GM10266 (cell line): ENCODE measurements around the gene BASP1.
A peak's percentile ranks its signal among the peaks of the same experiment; 100 is the strongest.
"Not testable (repeated sequence)": the region's sequence is repeated elsewhere in the genome, so short reads cannot be mapped to it uniquely, and the experiment has no call there.

Experiments
- DNase-seq: peaks from one replicate; pipeline ENCODE4 v3.0.0; 2012; ENCODE audit errors: extremely low spot score
- CTCF ChIP-seq: IDR thresholded peaks from 2 replicates; pipeline ENCODE4 v1.5.1; 2012; ENCODE audit warnings: mild to moderate bottlenecking, low read depth; ENCODE audit not compliant: control insufficient read depth, insufficient read depth; ENCODE audit errors: missing control alignments

BASP1 gene

GRCh38 chr5:17186256-17186655, 31.2 kb upstream of the BASP1 start:
- no peak for TF ChIP-seq CTCF
- DNase-seq = no peak

DNA sequence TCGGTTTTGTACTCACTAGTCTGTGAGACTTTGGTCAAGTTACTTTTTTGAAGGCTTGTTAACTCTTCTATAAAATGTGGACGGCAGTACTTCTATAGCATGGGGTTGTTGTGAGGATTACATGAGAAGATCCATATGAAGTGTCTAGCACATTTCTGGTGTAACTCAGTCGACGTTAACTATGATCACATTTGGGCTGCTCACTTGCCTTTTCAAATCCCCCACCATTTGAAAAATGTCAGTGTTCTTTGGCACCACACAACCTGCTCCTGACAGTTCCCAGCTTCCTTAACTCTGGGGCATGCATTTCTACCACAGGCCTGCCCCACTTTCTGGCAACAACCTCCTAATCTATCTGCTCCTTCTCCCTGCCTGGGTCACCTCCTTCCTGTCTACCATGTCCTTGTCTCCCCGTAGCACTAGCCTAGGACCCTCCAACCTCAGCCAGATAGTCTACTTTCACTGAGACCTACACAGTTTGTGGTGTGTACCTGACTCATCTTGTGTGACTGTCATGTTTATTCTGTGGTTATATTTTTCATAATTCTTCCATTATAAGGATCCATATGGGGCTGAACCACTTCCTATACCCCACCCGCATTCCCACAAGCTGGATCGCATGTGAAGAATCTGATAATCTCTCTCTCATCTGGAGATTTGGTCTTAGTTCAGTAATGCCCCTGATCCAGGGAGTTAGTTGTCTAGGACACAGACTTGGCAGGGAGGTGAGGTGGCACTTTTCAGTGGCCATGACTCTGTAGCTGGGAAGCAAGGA, 30.2 kb upstream of the BASP1 start:
- TF ChIP-seq CTCF = no peak
- no peak for DNase-seq

GRCh38 chr5:17187786-17188170, 29.7 kb upstream of the BASP1 start:
- DNase-seq = no peak
- TF ChIP-seq CTCF = no peak

GRCh38 chr5:17189381-17190036, 27.9 kb upstream of the BASP1 start:
- DNase-seq = peak; percentile 39
- peak; percentile 82 for TF ChIP-seq CTCF

- DNase-seq = peak; percentile 22
- TF ChIP-seq CTCF = peak; percentile 66
These were observed 27.1 kb upstream of the BASP1 start for GRCh38 chr5:17190242-17190778.

GRCh38 chr5:17190799-17191391, 26.5 kb upstream of the BASP1 start:
- DNase-seq = no peak
- TF ChIP-seq CTCF = peak; percentile 20

DNA sequence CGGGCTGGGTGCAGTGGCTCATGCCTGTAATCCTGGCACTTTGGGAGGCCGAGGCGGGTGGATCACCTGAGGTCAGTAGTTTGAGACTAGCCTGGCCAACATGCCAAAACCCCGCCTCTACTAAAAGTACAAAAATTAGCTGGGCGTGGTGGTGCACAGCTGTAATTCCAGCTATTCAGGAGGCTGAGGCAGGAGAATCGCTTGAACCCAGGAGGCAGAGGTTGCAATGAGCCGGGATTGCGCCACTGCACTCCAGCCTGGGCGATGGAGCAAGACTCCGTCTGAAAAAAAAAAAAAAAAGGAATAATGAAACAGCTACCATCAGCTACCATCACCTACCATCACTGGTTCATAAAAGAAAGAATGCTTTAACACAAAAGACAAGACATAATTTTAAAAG, 25.9 kb upstream of the BASP1 start:
- DNase-seq = not testable (repeated sequence)
